HCT116 (cell line): Measurements from ENCODE around the gene PLB1. TPM values are rescaled to one million over a fixed set of nuclear protein-coding genes. Genes with fewer than 3 reads are reported as not detected.

ENCODE experiments used
- ATAC-seq: fragments of 200-7000 bp; cut with Tn5 transposase; 2 replicates; pipeline ENCODE4 v1.9.1; 2020; ENCODE audit warnings: mild to moderate bottlenecking, moderate library complexity
- BruUV-seq: library from RNA; stranded (reverse); fragments of 400-500 nt; replicated peaks from 2 replicates; lab custom pipeline; 2021; lab: Mats Ljungman, UMichigan
- CTCF ChIA-PET: fragments of 300-600 bp; sonication (Branson Sonifier 250); formaldehyde crosslinking; loops from one replicate; lab custom pipeline; 2021; ENCODE audit warnings: antibody characterized with exemption; lab: Charles Lee
- POLR2A ChIA-PET: fragments of 300-600, 350-600 bp; sonication (Branson Sonifier 250); formaldehyde crosslinking; loops from one replicate; lab custom pipeline; 2021; ENCODE audit warnings: antibody characterized with exemption; lab: Charles Lee
- RAD21 ChIA-PET, 2 experiments: fragments of 300-600 bp; sonication (Branson Sonifier 250); formaldehyde crosslinking; loops; one replicate each; lab custom pipeline; 2023; ENCODE audit warnings: low total read pairs in 2 of 2; ENCODE audit not compliant: uncharacterized antibody in 2 of 2, unreplicated experiment in 2 of 2, low non-redundant PET in 1 of 2; lab: Charles Lee
- DNase-seq: peaks from one replicate; pipeline ENCODE4 v3.0.0-alpha.2; 2010; ENCODE audit warnings: low read depth, low spot score
- H2AFZ ChIP-seq: fragments of 200-600 bp; shearing (Covaris generic), sonication (generic); 2 replicates; pipeline ENCODE4 v1.6.1; 2017; ENCODE audit warnings: low read depth, mixed run types, mixed read lengths, antibody characterized with exemption, low read length; ENCODE audit not compliant: poor library complexity, severe bottlenecking
- H3K27ac ChIP-seq: 2 replicates; pipeline ENCODE4 v1.5.1; 2012; ENCODE audit warnings: low read depth, low read length
- H3K27me3 ChIP-seq: fragments of 200-600 bp; sonication (generic); 2 replicates; pipeline ENCODE4 v1.6.1; 2016; ENCODE audit warnings: mixed run types, low read length, mixed read lengths; ENCODE audit not compliant: insufficient read depth
- H3K36me3 ChIP-seq, 2 experiments: fragments of 200-500 bp in 1 of 2; fragments of 200-600 bp in 1 of 2; sonication (Bioruptor generic) in 1 of 2; sonication (generic) in 1 of 2; 2 replicates each; pipeline versions ENCODE4 v1.5.1 to v1.6.1; 2014 to 2016; ENCODE audit warnings: low read length in 2 of 2, inconsistent platforms in 1 of 2, mixed read lengths in 1 of 2, mixed run types in 1 of 2; ENCODE audit not compliant: insufficient read depth in 2 of 2, control insufficient read depth in 1 of 2
- H3K4me1 ChIP-seq, 2 experiments: fragments of 200-600 bp in 1 of 2; sonication (generic) in 1 of 2; 2 replicates each; pipeline versions ENCODE4 v1.5.1 to v1.6.1; 2012 to 2017; ENCODE audit warnings: low read length in 2 of 2, inconsistent platforms in 1 of 2, mild to moderate bottlenecking in 1 of 2, mixed read lengths in 1 of 2, mixed run types in 1 of 2, moderate library complexity in 1 of 2; ENCODE audit not compliant: insufficient read depth in 2 of 2, control insufficient read depth in 1 of 2
- H3K4me2 ChIP-seq: fragments of 200-600 bp; sonication (generic); 2 replicates; pipeline ENCODE4 v1.6.1; 2017; ENCODE audit warnings: mixed run types, low read length, mixed read lengths
- H3K4me3 ChIP-seq, 2 experiments: fragments of 200-600 bp in 1 of 2; sonication (generic) in 1 of 2; replicated peaks in 1 of 2; 2 replicates each; pipeline ENCODE4 v1.5.1; 2011 to 2016; ENCODE audit warnings: low read length in 2 of 2, control low read depth in 1 of 2, low read depth in 1 of 2, mild to moderate bottlenecking in 1 of 2, mixed read lengths in 1 of 2, mixed run types in 1 of 2
- H3K79me2 ChIP-seq: fragments of 200-600 bp; sonication (generic); 2 replicates; pipeline ENCODE4 v1.6.1; 2017; ENCODE audit warnings: mild to moderate bottlenecking, mixed run types, low read length, moderate library complexity, mixed read lengths; ENCODE audit not compliant: insufficient read depth
- H3K9ac ChIP-seq: fragments of 200-600 bp; sonication (generic); 2 replicates; pipeline ENCODE4 v1.6.1; 2016; ENCODE audit warnings: low read length, mixed read lengths
- H3K9me2 ChIP-seq: fragments of 200-600 bp; sonication (generic), shearing (Covaris generic); 2 replicates; pipeline ENCODE4 v1.6.1; 2017; ENCODE audit warnings: mixed run types, mild to moderate bottlenecking, moderate library complexity; ENCODE audit not compliant: insufficient read depth
- H3K9me3 ChIP-seq, 2 experiments: fragments of 200-500 bp in 1 of 2; fragments of 200-600 bp in 1 of 2; sonication (Bioruptor generic) in 1 of 2; sonication (generic) in 1 of 2; 2 replicates each; pipeline ENCODE4 v1.6.1; 2014 to 2017; ENCODE audit warnings: low read length in 2 of 2, mixed read lengths in 2 of 2, inconsistent platforms in 1 of 2, low read depth in 1 of 2, mild to moderate bottlenecking in 1 of 2, mixed run types in 1 of 2, moderate library complexity in 1 of 2; ENCODE audit not compliant: control insufficient read depth in 1 of 2, insufficient read depth in 1 of 2
- H4K20me1 ChIP-seq: fragments of 200-600 bp; sonication (generic), shearing (Covaris generic); 2 replicates; pipeline ENCODE4 v1.6.1; 2017; ENCODE audit warnings: mixed run types, mild to moderate bottlenecking, moderate library complexity; ENCODE audit not compliant: insufficient read depth
- CBX3 ChIP-seq: IDR thresholded peaks from 2 replicates; pipeline ENCODE4 v1.6.1; 2012; ENCODE audit warnings: low read depth
- EGR1 ChIP-seq: IDR thresholded peaks from 2 replicates; pipeline ENCODE4 v1.6.1; 2012; ENCODE audit warnings: low read depth
- ELF1 ChIP-seq: IDR thresholded peaks from 2 replicates; pipeline ENCODE4 v1.6.1; 2012; ENCODE audit warnings: low read depth, borderline replicate concordance
- EZH2 ChIP-seq: fragments of 200-600 bp; sonication (generic); IDR thresholded peaks from 2 replicates; pipeline ENCODE4 v1.6.1; 2017; ENCODE audit warnings: antibody characterized with exemption, mixed run types
- EZH2phosphoT487 ChIP-seq: fragments of 200-600 bp; IDR thresholded peaks from 2 replicates; pipeline ENCODE4 v1.6.1; 2018; ENCODE audit warnings: antibody characterized with exemption, borderline replicate concordance
- FOSL1 ChIP-seq: IDR thresholded peaks from 2 replicates; pipeline ENCODE4 v1.6.1; 2012; ENCODE audit warnings: low read depth
- POLR2A ChIP-seq: IDR thresholded peaks from 2 replicates; pipeline ENCODE4 v1.7.0; 2011; ENCODE audit warnings: borderline replicate concordance; ENCODE audit not compliant: insufficient read depth, insufficient read length; ENCODE audit errors: extremely low read depth
- RAD21 ChIP-seq: IDR thresholded peaks from 2 replicates; pipeline ENCODE4 v1.6.1; 2012; ENCODE audit warnings: low read depth, mild to moderate bottlenecking
- SIN3A ChIP-seq: IDR thresholded peaks from 2 replicates; pipeline ENCODE4 v1.6.1; 2012; ENCODE audit warnings: low read depth
- SRF ChIP-seq: IDR thresholded peaks from 2 replicates; pipeline ENCODE4 v1.6.1; 2012; ENCODE audit warnings: low read depth
- TCF7L2 ChIP-seq: IDR thresholded peaks from 2 replicates; pipeline ENCODE4 v1.7.0; 2011; ENCODE audit warnings: borderline replicate concordance, inconsistent platforms; ENCODE audit not compliant: insufficient read depth, insufficient read length; ENCODE audit errors: extremely low read depth
- YY1 ChIP-seq: IDR thresholded peaks from 2 replicates; pipeline ENCODE4 v1.6.1; 2011; ENCODE audit warnings: low read length, low read depth, moderate library complexity, mild to moderate bottlenecking; ENCODE audit not compliant: insufficient replicate concordance; ENCODE audit errors: extremely low read depth
- ZNF274 ChIP-seq: fragments of 200-500 bp; sonication (Bioruptor generic); IDR thresholded peaks from 2 replicates; pipeline ENCODE4 v1.6.1; 2014; ENCODE audit warnings: mild to moderate bottlenecking, low read depth, low read length, inconsistent platforms
- intact Hi-C: fragments of 100-400 bp; cut with micrococcal nuclease; formaldehyde crosslinking; loops from 2 replicates; pipeline ENCODE4 v1.10.0; 2022
- total RNA-seq: library from RNA; stranded (reverse); gene quantifications from one replicate; pipeline ENCODE4 v1.2.1, GENCODE V29; 2021; ENCODE audit not compliant: unreplicated experiment
- TF ChIP-seq, protein P1 (sequence below): IDR thresholded peaks from 2 replicates; pipeline ENCODE4 v1.6.1; 2012
- TF ChIP-seq, protein P2 (sequence below): IDR thresholded peaks from 2 replicates; pipeline ENCODE4 v1.6.1; 2012; ENCODE audit warnings: low read depth

Gene PLB1
- total RNA-seq, 1 experiment from 2014 or later: 0.49 TPM

DNA sequence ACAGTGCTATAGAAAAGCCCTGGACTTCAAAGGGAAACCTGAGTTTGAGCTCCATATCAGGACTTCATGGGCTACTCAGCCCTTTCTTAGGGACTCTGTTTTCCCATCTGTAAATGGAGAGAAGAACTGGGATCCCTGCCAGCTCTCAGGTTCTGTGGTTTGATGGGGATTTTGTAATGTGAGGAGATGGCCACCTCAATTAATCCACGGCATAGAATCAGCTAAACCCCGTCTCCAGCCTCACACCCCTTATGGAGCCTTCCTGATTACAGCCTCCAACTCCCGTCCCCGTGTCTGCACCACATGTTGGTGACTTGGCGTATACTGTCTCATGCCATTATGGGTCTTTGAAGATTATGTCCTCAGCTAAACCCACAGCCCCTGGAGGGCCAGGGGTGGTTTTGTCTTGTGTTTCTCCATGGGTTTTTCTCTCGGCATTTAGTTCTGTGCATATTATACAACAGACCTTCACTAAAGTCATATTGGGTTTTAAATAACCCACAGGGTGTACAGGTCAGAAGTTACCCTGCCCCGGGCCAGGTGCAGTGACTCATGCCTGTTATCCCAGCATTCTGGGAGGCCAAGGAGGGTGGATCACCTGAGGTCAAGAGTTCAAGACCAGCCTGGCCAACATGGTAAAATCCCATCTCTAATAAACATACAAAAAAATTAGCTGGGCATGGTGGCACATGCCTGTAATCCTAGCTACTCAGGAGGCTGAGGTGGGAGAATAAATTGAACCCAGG is 192.0 kb downstream of the PLB1 start:
- Histone ChIP-seq H3K4me1 (peaks cover 20 to 47% of the 10 kb centered on the region in 2 experiments), H3K4me2 (peak overlapping the region; percentile 28), H2AFZ (peak overlapping the region; percentile 54), H3K9ac (no peak overlapping the region), H3K9me3 (no peaks in the 10 kb centered on the region), H3K27me3 (no peaks in the 10 kb centered on the region), H3K79me2 (no peaks in the 10 kb centered on the region), H3K36me3 (no peaks in the 10 kb centered on the region), H3K4me3 (no peak overlapping the region), H3K9me2 (no peaks in the 10 kb centered on the region), H3K27ac (no peak overlapping the region), H4K20me1 (no peaks in the 10 kb centered on the region)
- BruUV-seq: no TSS peak
- TF ChIP-seq RAD21 (no peak), EGR1 (no peak), CBX3 (no peak)
- ChIA-PET RAD21 (no interaction called here), POLR2A (no interaction called here), CTCF (no interaction called here)
- DNase-seq (no peak), ATAC-seq (no peak)
- intact Hi-C loops: no loop called here

DNA sequence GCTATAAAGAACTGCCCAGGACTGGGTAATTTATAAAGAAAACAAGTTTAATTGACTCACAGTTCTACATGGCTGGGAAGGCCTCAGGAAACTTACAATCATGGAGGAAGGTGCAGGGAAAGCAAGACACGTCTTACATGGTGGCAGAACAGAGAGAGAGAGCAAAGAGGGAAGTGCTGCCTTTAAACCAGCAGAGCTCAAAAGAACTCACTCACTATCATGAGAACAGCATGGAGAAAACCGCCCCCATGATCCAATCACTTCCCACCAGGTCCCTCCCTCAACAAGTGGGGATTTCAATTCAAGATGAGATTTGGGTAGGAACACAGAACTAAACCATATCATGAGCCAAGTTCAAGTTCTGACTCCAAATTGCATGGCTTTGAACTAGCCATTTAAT is 193.0 kb downstream of the PLB1 start:
- H3K27me3 ChIP-seq: no peaks in the 10 kb centered on the region
- no peaks in the 10 kb centered on the region for H3K79me2 ChIP-seq
- no peak overlapping the region for H3K9ac ChIP-seq
- H3K9me3 ChIP-seq: no peaks in the 10 kb centered on the region
- BruUV-seq: no TSS peak
- H3K9me2 ChIP-seq: no peaks in the 10 kb centered on the region
- DNase-seq (no peak), ATAC-seq (no peak)
- H2AFZ ChIP-seq: no peak overlapping the region
- ChIA-PET POLR2A (no interaction called here), CTCF (no interaction called here), RAD21 (no interaction called here)
- H3K36me3 ChIP-seq: no peaks in the 10 kb centered on the region
- no peak overlapping the region for H3K4me2 ChIP-seq
- no peak overlapping the region for H3K27ac ChIP-seq
- peaks cover 13 to 37% of the 10 kb centered on the region in 2 experiments for H3K4me1 ChIP-seq
- no peaks in the 10 kb centered on the region for H4K20me1 ChIP-seq
- no peak overlapping the region for H3K4me3 ChIP-seq
- intact Hi-C loops: no loop called here
- TF ChIP-seq FOSL1: no peak
- TF ChIP-seq, protein P1, sequence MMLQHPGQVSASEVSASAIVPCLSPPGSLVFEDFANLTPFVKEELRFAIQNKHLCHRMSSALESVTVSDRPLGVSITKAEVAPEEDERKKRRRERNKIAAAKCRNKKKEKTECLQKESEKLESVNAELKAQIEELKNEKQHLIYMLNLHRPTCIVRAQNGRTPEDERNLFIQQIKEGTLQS: no peak
- TF ChIP-seq EZH2phosphoT487: no peak
- no peak for TF ChIP-seq RAD21
- TF ChIP-seq SIN3A: no peak
- TF ChIP-seq YY1: no peak
- no peak for TF ChIP-seq EZH2
- no peak for TF ChIP-seq POLR2A
- no peak for TF ChIP-seq SRF
- TF ChIP-seq ZNF274: no peak
- TF ChIP-seq ELF1: no peak
- TF ChIP-seq, protein P2, sequence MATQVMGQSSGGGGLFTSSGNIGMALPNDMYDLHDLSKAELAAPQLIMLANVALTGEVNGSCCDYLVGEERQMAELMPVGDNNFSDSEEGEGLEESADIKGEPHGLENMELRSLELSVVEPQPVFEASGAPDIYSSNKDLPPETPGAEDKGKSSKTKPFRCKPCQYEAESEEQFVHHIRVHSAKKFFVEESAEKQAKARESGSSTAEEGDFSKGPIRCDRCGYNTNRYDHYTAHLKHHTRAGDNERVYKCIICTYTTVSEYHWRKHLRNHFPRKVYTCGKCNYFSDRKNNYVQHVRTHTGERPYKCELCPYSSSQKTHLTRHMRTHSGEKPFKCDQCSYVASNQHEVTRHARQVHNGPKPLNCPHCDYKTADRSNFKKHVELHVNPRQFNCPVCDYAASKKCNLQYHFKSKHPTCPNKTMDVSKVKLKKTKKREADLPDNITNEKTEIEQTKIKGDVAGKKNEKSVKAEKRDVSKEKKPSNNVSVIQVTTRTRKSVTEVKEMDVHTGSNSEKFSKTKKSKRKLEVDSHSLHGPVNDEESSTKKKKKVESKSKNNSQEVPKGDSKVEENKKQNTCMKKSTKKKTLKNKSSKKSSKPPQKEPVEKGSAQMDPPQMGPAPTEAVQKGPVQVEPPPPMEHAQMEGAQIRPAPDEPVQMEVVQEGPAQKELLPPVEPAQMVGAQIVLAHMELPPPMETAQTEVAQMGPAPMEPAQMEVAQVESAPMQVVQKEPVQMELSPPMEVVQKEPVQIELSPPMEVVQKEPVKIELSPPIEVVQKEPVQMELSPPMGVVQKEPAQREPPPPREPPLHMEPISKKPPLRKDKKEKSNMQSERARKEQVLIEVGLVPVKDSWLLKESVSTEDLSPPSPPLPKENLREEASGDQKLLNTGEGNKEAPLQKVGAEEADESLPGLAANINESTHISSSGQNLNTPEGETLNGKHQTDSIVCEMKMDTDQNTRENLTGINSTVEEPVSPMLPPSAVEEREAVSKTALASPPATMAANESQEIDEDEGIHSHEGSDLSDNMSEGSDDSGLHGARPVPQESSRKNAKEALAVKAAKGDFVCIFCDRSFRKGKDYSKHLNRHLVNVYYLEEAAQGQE: no peak
- no peak for TF ChIP-seq TCF7L2
- TF ChIP-seq CBX3: no peak
